Measurements from ENCODE around the gene SLC13A3.

GRCh38 chr20:46636514-46636913 lies 14.7 kb downstream of the SLC13A3 start:
- TF ChIP-seq POLR2A (IDR thresholded peaks at IDR 0.05): no peak
- TF ChIP-seq EP300 (IDR thresholded peaks at IDR 0.05): no peak
- no peak for TF ChIP-seq POLR2AphosphoS5 (IDR thresholded peaks at IDR 0.05)
- no peak for TF ChIP-seq CTCF (IDR thresholded peaks at IDR 0.05)

Data from gastroesophageal sphincter (tissue), 3 donors.